Breast epithelium (tissue), 4 donors: ENCODE data around the gene INAFM2. TPM values are rescaled to one million over a fixed set of nuclear protein-coding genes. Genes with fewer than 3 reads are reported as not detected.

Experiments used
- DNase-seq, 2 donors: peaks; one replicate each; pipeline ENCODE4 v3.0.0-alpha.2; 2019; ENCODE audit warnings: low spot score in 2 of 2
- H3K27ac ChIP-seq, 2 donors: fragments of 200-600 bp; sonication (generic) in 1 of 2; one replicate each; pipeline ENCODE4 v1.5.1; 2016 to 2019; ENCODE audit warnings: mild to moderate bottlenecking in 1 of 2
- H3K27me3 ChIP-seq, 2 donors: fragments of 200-600 bp; sonication (generic) in 1 of 2; one replicate each; pipeline versions ENCODE4 v1.5.1 to v1.6.0; 2017 to 2019; ENCODE audit warnings: control low read depth in 1 of 2, mild to moderate bottlenecking in 1 of 2
- H3K36me3 ChIP-seq: fragments of 200-600 bp; one replicate; pipeline ENCODE4 v1.5.1; 2019
- H3K4me1 ChIP-seq, 2 donors: fragments of 200-600 bp; sonication (generic); one replicate each; pipeline ENCODE4 v1.5.1; 2016 to 2019; ENCODE audit warnings: control low read depth in 1 of 2
- H3K4me3 ChIP-seq, 3 donors: fragments of 200-600 bp; sonication (generic); 1 replicate in 2 of 3; 2 replicates in 1 of 3; pipeline ENCODE4 v1.5.1; 2016 to 2019; ENCODE audit warnings: mild to moderate bottlenecking in 3 of 3, moderate library complexity in 2 of 3
- H3K9me3 ChIP-seq, 2 donors: fragments of 200-600 bp; sonication (generic) in 1 of 2; one replicate each; pipeline ENCODE4 v1.5.1; 2016 to 2019; ENCODE audit warnings: control low read depth in 1 of 2
- CTCF ChIP-seq, 3 donors: fragments of 450-650 bp; IDR thresholded peaks; one replicate each; pipeline ENCODE4 v1.5.1; 2016 to 2017; ENCODE audit warnings: antibody characterized with exemption in 3 of 3, mild to moderate bottlenecking in 3 of 3, moderate library complexity in 3 of 3
- POLR2A ChIP-seq: fragments of 450-650 bp; IDR thresholded peaks from one replicate; pipeline ENCODE4 v1.6.1; 2016; ENCODE audit warnings: antibody characterized with exemption, mild to moderate bottlenecking, moderate library complexity
- POLR2AphosphoS5 ChIP-seq, 3 donors: sonication (generic); formaldehyde crosslinking; IDR thresholded peaks; one replicate each; pipeline ENCODE4 v1.6.1; 2017; ENCODE audit warnings: antibody characterized with exemption in 3 of 3
- intact Hi-C: fragments of 100-400 bp; cut with DNase I; formaldehyde crosslinking; loops from one replicate; pipeline ENCODE4 v1.15.1; 2023; ENCODE audit warnings: low total_unique reads
- total RNA-seq, 3 donors: library from RNA; depleted of rRNA; stranded (reverse); fragments of >200 nt; gene quantifications; one replicate each; pipeline ENCODE4 v1.1.0, GENCODE V29; 2016

The INAFM2 gene
- total RNA-seq, 3 donors from 2014 or later = 5.1 to 17.3 (median 12.5) TPM

DNA sequence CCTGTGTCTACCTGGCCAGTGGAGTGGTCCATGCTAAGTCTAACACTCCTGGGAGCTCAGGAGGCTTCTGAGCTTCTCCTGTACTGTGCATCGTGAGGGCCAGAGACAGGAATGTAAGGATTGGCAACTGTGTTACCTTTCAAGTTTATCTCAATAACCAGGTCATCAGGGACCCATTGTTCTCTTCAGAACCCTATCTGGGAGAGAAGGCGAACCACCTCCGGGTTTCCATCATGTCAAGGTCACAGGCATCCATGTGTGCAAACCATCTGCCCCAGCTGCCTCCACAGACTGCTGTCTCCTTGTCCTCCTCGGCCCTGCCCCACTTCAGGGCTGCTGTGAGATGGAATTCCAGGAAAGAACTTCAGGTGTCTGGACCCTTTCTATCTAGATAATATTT, 46.6 kb upstream of the INAFM2 start:
- H3K4me3 ChIP-seq = no peak overlapping the region
- peaks cover 0 to 5% of the 10 kb centered on the region in 2 donors for H3K4me1 ChIP-seq
- H3K27ac ChIP-seq = no peak overlapping the region
- no peak for DNase-seq
- intact Hi-C loops = loop anchor here (10.0 kb wide), 1 partner anchor 232 kb away; no protein-coding TSS in a partner anchor
- H3K27me3 ChIP-seq = peaks cover 6 to 25% of the 10 kb centered on the region in 2 donors
- no peak for TF ChIP-seq POLR2AphosphoS5 (IDR thresholded peaks at IDR 0.05)
- no peaks in the 10 kb centered on the region for H3K9me3 ChIP-seq
- H3K36me3 ChIP-seq = no peaks in the 10 kb centered on the region

GRCh38 chr15:40277471-40277870, 46.0 kb upstream of the INAFM2 start:
- intact Hi-C loops = loop anchor here (10.0 kb wide), 1 partner anchor 233 kb away; no protein-coding TSS in a partner anchor
- peaks cover 7 to 30% of the 10 kb centered on the region in 2 donors for H3K27me3 ChIP-seq
- H3K9me3 ChIP-seq = no peaks in the 10 kb centered on the region

GRCh38 chr15:40278026-40278425, 45.5 kb upstream of the INAFM2 start:
- peaks cover 0 to 15% of the 10 kb centered on the region in 2 donors for H3K4me1 ChIP-seq
- H3K27me3 ChIP-seq = peaks cover 12 to 36% of the 10 kb centered on the region in 2 donors
- H3K4me3 ChIP-seq = no peak overlapping the region
- DNase-seq = no peak
- TF ChIP-seq POLR2A = no peak
- TF ChIP-seq CTCF (IDR thresholded peaks at IDR 0.05) = no peak
- no peak for TF ChIP-seq POLR2AphosphoS5 (IDR thresholded peaks at IDR 0.05)
- intact Hi-C loops = loop anchor here (10.0 kb wide), 1 partner anchor 233 kb away; no protein-coding TSS in a partner anchor
- no peaks in the 10 kb centered on the region for H3K36me3 ChIP-seq
- H3K9me3 ChIP-seq = no peaks in the 10 kb centered on the region
- H3K27ac ChIP-seq = no peak overlapping the region

More at GRCh38 chr15:40277471-40277870, 46.0 kb upstream of the INAFM2 start:
- Histone ChIP-seq H3K27ac (no peak overlapping the region), H3K4me3 (no peak overlapping the region), H3K4me1 (peaks cover 0 to 10% of the 10 kb centered on the region in 2 donors), H3K36me3 (no peaks in the 10 kb centered on the region)
- DNase-seq = no peak
- no peak for TF ChIP-seq POLR2AphosphoS5 (IDR thresholded peaks at IDR 0.05)
- no peak for TF ChIP-seq POLR2A
- no peak for TF ChIP-seq CTCF (IDR thresholded peaks at IDR 0.05)

- intact Hi-C loops = loop anchor here (5.0 to 10.0 kb wide), 2 partner anchors 235 to 503 kb away; no protein-coding TSS in a partner anchor
- Histone ChIP-seq H3K27ac (no peak overlapping the region), H3K36me3 (no peaks in the 10 kb centered on the region), H3K27me3 (peaks cover 17 to 43% of the 10 kb centered on the region in 2 donors), H3K9me3 (no peaks in the 10 kb centered on the region), H3K4me1 (peaks cover 0 to 16% of the 10 kb centered on the region in 2 donors), H3K4me3 (peak overlapping the region in 1 of 3 donors; percentile 2)
- peak; percentile 50 to 79 for DNase-seq
- TF ChIP-seq POLR2AphosphoS5 (IDR thresholded peaks at IDR 0.05) (no peak), POLR2A (no peak), CTCF (IDR thresholded peaks at IDR 0.05) (peak; percentile 89 to 95 (median 92))
Observed at GRCh38 chr15:40279437-40280141, 43.9 kb upstream of the INAFM2 start.

DNA sequence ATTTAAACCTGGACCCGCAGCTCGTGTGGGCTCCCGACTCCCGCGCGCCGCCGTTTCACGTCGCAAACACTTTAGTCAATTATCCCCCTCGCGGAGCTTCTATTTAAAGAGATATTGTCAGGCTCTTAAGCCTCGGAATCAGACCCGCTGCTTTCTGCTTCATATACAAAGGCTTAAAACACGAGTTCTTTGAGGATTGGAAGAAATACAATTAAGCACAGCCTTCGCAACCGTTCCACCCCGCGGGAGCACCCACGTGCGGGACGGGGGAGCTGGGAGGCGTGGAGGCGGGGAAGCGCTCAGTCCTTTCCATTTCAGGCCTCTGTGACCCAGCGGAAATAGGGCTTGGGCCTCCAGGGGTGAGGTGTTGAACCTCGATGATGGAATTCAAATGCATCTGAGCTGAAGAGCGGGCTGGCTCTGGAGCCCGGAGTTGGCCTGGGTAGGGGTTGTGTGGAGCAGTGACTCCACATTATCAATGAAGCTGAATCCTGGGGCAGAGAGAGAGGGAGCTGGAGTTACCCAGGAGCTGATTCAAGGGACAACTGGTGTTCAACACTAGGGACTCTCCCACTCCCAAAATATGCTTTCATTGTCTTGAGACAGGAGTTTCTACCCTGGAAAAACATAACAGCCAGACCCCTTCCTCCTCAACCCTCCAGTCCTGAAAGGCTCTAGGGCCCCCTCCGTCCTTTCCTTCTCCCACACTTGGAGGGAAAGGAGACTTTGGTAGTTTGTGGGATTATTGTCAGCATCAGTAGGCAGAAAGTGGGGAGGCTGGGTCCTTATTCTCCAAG, 43.0 kb upstream of the INAFM2 start:
- Histone ChIP-seq H3K27me3 (peaks cover 17 to 43% of the 10 kb centered on the region in 2 donors), H3K4me1 (peaks cover 0 to 16% of the 10 kb centered on the region in 2 donors), H3K36me3 (no peaks in the 10 kb centered on the region), H3K4me3 (no peak overlapping the region), H3K9me3 (no peaks in the 10 kb centered on the region), H3K27ac (no peak overlapping the region)
- TF ChIP-seq POLR2AphosphoS5 (IDR thresholded peaks at IDR 0.05) = no peak
- no peak for TF ChIP-seq CTCF (IDR thresholded peaks at IDR 0.05)
- no peak for TF ChIP-seq POLR2A
- no peak for DNase-seq
- intact Hi-C loops = loop anchor here (5.0 kb wide), 1 partner anchor 502 kb away; no protein-coding TSS in a partner anchor
